ENCODE results near the gene ABCA7. TPM values are rescaled to one million over a fixed set of nuclear protein-coding genes. Genes with fewer than 3 reads are reported as not detected.
A peak's percentile ranks its signal among the peaks of the same experiment; 100 is the strongest.

ABCA7 gene
- total and polyA plus RNA-seq, 2 of the 13 experiments (the other 11 are each of a cell fraction or from before 2014, with no cell fraction given) = 4.4 to 32.4 TPM

GRCh38 chr19:1050989-1051788 is 11.3 kb downstream of the ABCA7 start (continued):
- TF ChIP-seq ZBTB39 (CRISPR knock-in tag; IDR thresholded peaks at IDR 0.05) = peak; percentile 70; the same call in 1 of the 2 replicates
- peak; percentile 93 for TF ChIP-seq ZNF18 (CRISPR knock-in tag; IDR thresholded peaks at IDR 0.05; ENCODE audit: insufficient replicate concordance)
- no peak for TF ChIP-seq SCMH1 (CRISPR knock-in tag; IDR thresholded peaks at IDR 0.05; ENCODE audit: borderline replicate concordance)
- no peak for TF ChIP-seq GTF2F1 (IDR thresholded peaks at IDR 0.05; ENCODE audit: low read length)
- no peak for TF ChIP-seq ZKSCAN8 (CRISPR knock-in tag; IDR thresholded peaks at IDR 0.05; ENCODE audit: borderline replicate concordance)
- TF ChIP-seq TCF12 (IDR thresholded peaks at IDR 0.05) = no peak
- TF ChIP-seq TCF12 (CRISPR knock-in tag; IDR thresholded peaks at IDR 0.05) = no peak
- TF ChIP-seq SKI (IDR thresholded peaks at IDR 0.05; ENCODE audit: partially characterized antibody) = no peak
- TF ChIP-seq DR1 (CRISPR knock-in tag; IDR thresholded peaks at IDR 0.05) = no peak
- peak; percentile 43; the same call in 1 of the 2 replicates for TF ChIP-seq ZNF691 (CRISPR knock-in tag; IDR thresholded peaks at IDR 0.05; ENCODE audit: borderline replicate concordance, low read depth)
- no peak for TF ChIP-seq RBM22 (optimal IDR thresholded peaks at IDR 0.05; ENCODE audit: low read length)
- no peak for TF ChIP-seq MAFG (CRISPR knock-in tag; IDR thresholded peaks at IDR 0.05)
- TF ChIP-seq ZNF670 (CRISPR knock-in tag; IDR thresholded peaks at IDR 0.05; ENCODE audit: borderline replicate concordance) = no peak; the same call in 1 of the 2 replicates
- no peak for TF ChIP-seq ARID3A (IDR thresholded peaks at IDR 0.05; ENCODE audit: low read depth, low read length)
- peak; percentile 71 for TF ChIP-seq POGK (CRISPR knock-in tag; conservative IDR thresholded peaks at IDR 0.05)
- TF ChIP-seq ZSCAN5A (CRISPR knock-in tag; IDR thresholded peaks at IDR 0.05; ENCODE audit: borderline replicate concordance) = no peak
- TF ChIP-seq THYN1 (CRISPR knock-in tag; IDR thresholded peaks at IDR 0.05; ENCODE audit: borderline replicate concordance, low read depth) = no peak
- TF ChIP-seq RNF2 (conservative IDR thresholded peaks at IDR 0.05; ENCODE audit: low read depth) = peak; percentile 81
- no peak for TF ChIP-seq PAWR (CRISPR knock-in tag; IDR thresholded peaks at IDR 0.05; ENCODE audit: borderline replicate concordance)

All from HepG2 (cell line).